ENCODE measurements around the gene GTF3C5. TPM values are rescaled to one million over a fixed set of nuclear protein-coding genes. Genes with fewer than 3 reads are reported as not detected.

GTF3C5 gene
- total RNA-seq, 4 donors from 2014 or later: 44.2 to 90.2 (median 55.4) TPM

DNA sequence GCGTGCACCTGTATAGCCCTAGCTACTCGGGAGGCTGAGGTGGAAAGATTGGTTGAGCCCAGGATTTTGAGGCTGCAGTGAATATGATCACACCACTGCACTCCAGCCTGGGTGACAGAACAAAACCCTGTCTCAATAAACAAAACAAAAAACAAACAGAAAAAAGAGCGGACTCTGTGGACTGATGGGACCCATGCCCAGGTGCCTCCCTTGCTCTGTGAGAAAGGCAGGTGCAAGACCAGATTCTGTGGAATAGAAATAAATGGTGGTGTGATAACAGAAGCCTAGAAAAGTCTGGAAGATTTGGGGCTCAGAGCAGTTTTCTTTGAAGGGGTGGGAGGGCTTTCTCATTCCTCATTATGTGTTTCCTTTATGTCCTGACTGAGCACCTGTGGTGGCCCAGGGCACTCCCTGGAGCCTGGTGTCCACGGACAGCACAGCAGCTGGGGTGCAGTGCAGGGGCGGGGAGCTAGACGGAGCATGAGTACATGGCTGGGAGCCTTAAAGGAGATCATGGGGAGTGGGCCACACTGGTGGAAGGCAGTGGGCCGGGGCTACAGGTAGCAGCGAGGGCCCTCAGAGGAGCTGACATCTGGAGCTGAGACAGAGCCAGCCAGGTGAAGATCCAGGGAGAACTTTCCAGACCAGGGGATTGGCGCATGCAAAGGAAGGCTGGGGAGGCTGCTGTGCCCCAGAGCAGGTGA is 15.6 kb downstream of the GTF3C5 start:
- no peak for DNase-seq (ENCODE audit: low spot score in 2 of 2)
- WGBS, 2 donors: 93 to 95% methylated on average over 9 of the region's 9 CpGs
- H3K4me3 ChIP-seq (ENCODE audit: low read depth, poor library complexity, severe bottlenecking): no peak overlapping the region
- TF ChIP-seq CTCF (IDR thresholded peaks at IDR 0.05): no peak
- TF ChIP-seq POLR2A (IDR thresholded peaks at IDR 0.05): no peak
- intact Hi-C loops (cut with DNase I; ENCODE audit: low total_unique reads): no loop called here

DNA sequence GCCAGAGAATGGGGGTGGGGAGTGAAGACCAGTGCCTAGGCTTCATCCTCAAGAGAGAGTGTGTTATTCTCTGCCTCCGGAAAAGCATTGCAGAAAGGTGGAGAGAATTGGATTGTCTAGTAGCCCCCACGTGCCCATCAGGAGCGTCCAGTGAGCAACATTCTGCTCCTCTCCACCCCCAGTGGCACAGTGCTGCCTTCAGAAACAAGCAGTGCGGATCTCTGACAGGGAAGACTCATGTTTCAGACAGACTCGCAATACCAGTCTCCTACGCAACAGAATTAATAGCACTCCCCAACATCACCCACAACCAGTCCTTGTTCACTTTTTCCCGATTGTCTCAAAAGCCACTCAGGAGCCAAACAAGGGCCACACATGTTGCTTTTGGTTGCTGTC is 16.1 kb downstream of the GTF3C5 start:
- TF ChIP-seq CTCF (IDR thresholded peaks at IDR 0.05) (no peak), POLR2A (IDR thresholded peaks at IDR 0.05) (no peak)
- no peak for DNase-seq (ENCODE audit: low spot score in 2 of 2)
- WGBS, 2 donors: 90 to 91% methylated on average over 7 of the region's 7 CpGs
- intact Hi-C loops (cut with DNase I; ENCODE audit: low total_unique reads): no loop called here
- no peak overlapping the region for H3K4me3 ChIP-seq (ENCODE audit: low read depth, poor library complexity, severe bottlenecking)

DNA sequence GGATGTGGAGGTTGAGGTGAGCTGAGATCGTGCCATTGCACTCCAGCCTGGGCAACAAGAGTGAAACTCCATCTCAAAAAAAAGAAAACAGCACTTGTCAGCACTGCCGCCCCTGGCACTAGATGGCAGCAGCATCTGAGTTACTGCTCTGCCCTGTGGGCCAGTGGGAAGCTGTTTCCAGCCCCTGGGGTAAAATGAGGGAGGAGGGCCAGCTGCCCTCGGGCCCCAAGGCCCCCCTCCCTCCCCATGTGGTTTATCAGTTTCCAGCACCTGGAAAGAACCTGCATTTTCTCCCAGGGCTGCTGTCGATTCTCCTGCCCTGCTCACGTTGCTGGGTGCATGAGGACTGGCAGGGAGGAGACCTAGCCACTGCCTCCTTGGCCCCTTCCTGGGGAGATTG is 17.8 kb downstream of the GTF3C5 start:
- no peak for DNase-seq (ENCODE audit: low spot score in 2 of 2)
- no peak overlapping the region for H3K4me3 ChIP-seq (ENCODE audit: low read depth, poor library complexity, severe bottlenecking)
- 63 to 65% methylated on average over 5 of the region's 5 CpGs for WGBS, 2 donors
- TF ChIP-seq POLR2A (IDR thresholded peaks at IDR 0.05): no peak
- TF ChIP-seq CTCF (IDR thresholded peaks at IDR 0.05): no peak
- intact Hi-C loops (cut with DNase I; ENCODE audit: low total_unique reads): no loop called here

- no peak overlapping the region for H3K4me3 ChIP-seq (ENCODE audit: low read depth, poor library complexity, severe bottlenecking)
- WGBS, 2 donors: 89 to 90% methylated on average over 13 of the region's 13 CpGs
- TF ChIP-seq POLR2A (IDR thresholded peaks at IDR 0.05) (no peak), CTCF (IDR thresholded peaks at IDR 0.05) (no peak)
- intact Hi-C loops (cut with DNase I; ENCODE audit: low total_unique reads): no loop called here
- DNase-seq (ENCODE audit: low spot score in 2 of 2): no peak
These were observed 18.2 kb downstream of the GTF3C5 start for GRCh38 chr9:133049043-133049442.

DNA sequence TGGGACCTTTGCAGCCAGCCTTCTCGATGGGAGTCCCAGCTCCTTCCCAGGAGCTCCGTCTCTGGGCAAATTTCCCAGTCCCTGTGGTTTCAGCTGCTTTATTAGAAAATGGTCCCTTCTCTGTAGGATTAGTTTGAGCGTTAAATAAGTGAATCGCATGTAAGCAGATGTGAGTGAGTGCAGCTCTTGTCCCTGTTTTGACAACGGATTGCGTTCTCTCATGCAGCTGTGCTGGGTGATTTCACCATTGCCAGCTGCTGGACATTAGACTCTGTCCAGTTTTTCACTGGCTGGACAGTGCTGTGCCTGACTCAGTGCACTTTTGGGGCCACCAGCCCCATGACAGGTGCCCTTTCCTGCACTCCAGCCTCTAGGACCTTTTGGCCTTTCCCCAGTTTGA is 19.3 kb downstream of the GTF3C5 start:
- 79 to 83% methylated on average over 6 of the region's 6 CpGs for WGBS, 2 donors
- intact Hi-C loops (cut with DNase I; ENCODE audit: low total_unique reads): no loop called here
- no peak for DNase-seq (ENCODE audit: low spot score in 2 of 2)
- no peak for TF ChIP-seq CTCF (IDR thresholded peaks at IDR 0.05)
- no peak for TF ChIP-seq POLR2A (IDR thresholded peaks at IDR 0.05)
- no peak overlapping the region for H3K4me3 ChIP-seq (ENCODE audit: low read depth, poor library complexity, severe bottlenecking)

GRCh38 chr9:133050781-133051180 is 20.0 kb downstream of the GTF3C5 start:
- intact Hi-C loops (cut with DNase I; ENCODE audit: low total_unique reads): no loop called here
- WGBS, 2 donors: 82 to 91% methylated on average over 9 to 10 of the region's 10 CpGs

More at GRCh38 chr9:133050781-133051180, 20.0 kb downstream of the GTF3C5 start:
- no peak for TF ChIP-seq POLR2A (IDR thresholded peaks at IDR 0.05)
- no peak for TF ChIP-seq CTCF (IDR thresholded peaks at IDR 0.05)
- no peak overlapping the region for H3K4me3 ChIP-seq (ENCODE audit: low read depth, poor library complexity, severe bottlenecking)
- DNase-seq (ENCODE audit: low spot score in 2 of 2): no peak
